ENCODE data around the gene KRTAP12-2.

The KRTAP12-2 gene

GRCh38 chr21:44650265-44650972 is 16.3 kb downstream of the KRTAP12-2 start:
- no peak overlapping the region for H2BK12ac ChIP-seq (ENCODE audit: low read length in 2 of 2)
- no peak overlapping the region for H3K9ac ChIP-seq (ENCODE audit: low read length)
- peaks cover 3 to 10% of the 10 kb centered on the region in 2 experiments for H3K27me3 ChIP-seq (ENCODE audit: control insufficient read depth in 1 of 2, insufficient read depth in 1 of 2, low read length in 2 of 2)
- H2BK15ac ChIP-seq (ENCODE audit: low read depth, poor library complexity, severe bottlenecking) = no peak overlapping the region
- H4K91ac ChIP-seq (ENCODE audit: low read length) = no peak overlapping the region
- H2BK5ac ChIP-seq (ENCODE audit: low read depth, low read length, poor library complexity, severe bottlenecking) = no peak overlapping the region
- H3K9me3 ChIP-seq (ENCODE audit: control insufficient read depth, low read length) = no peaks in the 10 kb centered on the region
- H3K4me3 ChIP-seq (ENCODE audit: insufficient read depth in 1 of 2, low read depth in 1 of 2, low read length in 2 of 2) = no peak overlapping the region
- WGBS = 87% methylated on average over 20 of the region's 20 CpGs
- no peak overlapping the region for H2BK120ac ChIP-seq (ENCODE audit: low read depth, low read length)
- H3K4me1 ChIP-seq (ENCODE audit: control insufficient read depth, insufficient read depth, low read depth, low read length) = peaks cover 2% of the 10 kb centered on the region
- H3K27ac ChIP-seq (ENCODE audit: low read length, poor library complexity, severe bottlenecking) = no peak overlapping the region
- no peak overlapping the region for H2AFZ ChIP-seq (ENCODE audit: low read depth, low read length)
- no peak overlapping the region for H2AK5ac ChIP-seq (ENCODE audit: low read length, severe bottlenecking)
- no peak overlapping the region for H3K4ac ChIP-seq (ENCODE audit: low read depth in 1 of 2, low read length in 2 of 2)
- H3K79me1 ChIP-seq (replicated peaks; ENCODE audit: low read length, poor library complexity, severe bottlenecking) = no peaks in the 10 kb centered on the region
- H3K4me2 ChIP-seq (ENCODE audit: low read length, poor library complexity, severe bottlenecking) = no peak overlapping the region
- H3K18ac ChIP-seq (ENCODE audit: low read depth in 1 of 2, low read length in 2 of 2) = no peak overlapping the region
- no peaks in the 10 kb centered on the region for H3K36me3 ChIP-seq (ENCODE audit: control insufficient read depth in 1 of 2, insufficient read depth in 2 of 2, low read depth in 1 of 2, low read length in 2 of 2)
- no peak overlapping the region for H3K23ac ChIP-seq (ENCODE audit: low read length in 2 of 2)
- H4K8ac ChIP-seq (ENCODE audit: low read length) = no peak overlapping the region
- no peak for DNase-seq
- no peak overlapping the region for H3K14ac ChIP-seq (ENCODE audit: low read length in 2 of 2)

- Histone ChIP-seq H4K8ac (ENCODE audit: low read length) (no peak overlapping the region), H3K27me3 (ENCODE audit: control insufficient read depth in 1 of 2, insufficient read depth in 1 of 2, low read length in 2 of 2) (peaks cover 3 to 10% of the 10 kb centered on the region in 2 experiments), H3K4me1 (ENCODE audit: control insufficient read depth, insufficient read depth, low read depth, low read length) (peaks cover 2% of the 10 kb centered on the region), H3K23ac (ENCODE audit: low read length in 2 of 2) (no peak overlapping the region), H2BK5ac (ENCODE audit: low read depth, low read length, poor library complexity, severe bottlenecking) (no peak overlapping the region), H3K79me1 (replicated peaks; ENCODE audit: low read length, poor library complexity, severe bottlenecking) (no peaks in the 10 kb centered on the region), H3K27ac (ENCODE audit: low read length, poor library complexity, severe bottlenecking) (no peak overlapping the region), H3K4ac (ENCODE audit: low read depth in 1 of 2, low read length in 2 of 2) (no peak overlapping the region), H2BK15ac (ENCODE audit: low read depth, poor library complexity, severe bottlenecking) (no peak overlapping the region), H2BK120ac (ENCODE audit: low read depth, low read length) (no peak overlapping the region), H3K4me2 (ENCODE audit: low read length, poor library complexity, severe bottlenecking) (no peak overlapping the region), H2BK12ac (ENCODE audit: low read length in 2 of 2) (no peak overlapping the region), H3K4me3 (ENCODE audit: insufficient read depth in 1 of 2, low read depth in 1 of 2, low read length in 2 of 2) (no peak overlapping the region), H3K9me3 (ENCODE audit: control insufficient read depth, low read length) (peaks cover 6% of the 10 kb centered on the region), H2AFZ (ENCODE audit: low read depth, low read length) (no peak overlapping the region), H2AK5ac (ENCODE audit: low read length, severe bottlenecking) (no peak overlapping the region), H3K9ac (ENCODE audit: low read length) (no peak overlapping the region), H4K91ac (ENCODE audit: low read length) (no peak overlapping the region), H3K36me3 (ENCODE audit: control insufficient read depth in 1 of 2, insufficient read depth in 2 of 2, low read depth in 1 of 2, low read length in 2 of 2) (no peaks in the 10 kb centered on the region), H3K18ac (ENCODE audit: low read depth in 1 of 2, low read length in 2 of 2) (no peak overlapping the region), H3K14ac (ENCODE audit: low read length in 2 of 2) (no peak overlapping the region)
- DNase-seq = no peak
- 86% methylated on average over 18 of the region's 18 CpGs for WGBS
Measured at GRCh38 chr21:44649521-44650100, 17.1 kb downstream of the KRTAP12-2 start.

DNA sequence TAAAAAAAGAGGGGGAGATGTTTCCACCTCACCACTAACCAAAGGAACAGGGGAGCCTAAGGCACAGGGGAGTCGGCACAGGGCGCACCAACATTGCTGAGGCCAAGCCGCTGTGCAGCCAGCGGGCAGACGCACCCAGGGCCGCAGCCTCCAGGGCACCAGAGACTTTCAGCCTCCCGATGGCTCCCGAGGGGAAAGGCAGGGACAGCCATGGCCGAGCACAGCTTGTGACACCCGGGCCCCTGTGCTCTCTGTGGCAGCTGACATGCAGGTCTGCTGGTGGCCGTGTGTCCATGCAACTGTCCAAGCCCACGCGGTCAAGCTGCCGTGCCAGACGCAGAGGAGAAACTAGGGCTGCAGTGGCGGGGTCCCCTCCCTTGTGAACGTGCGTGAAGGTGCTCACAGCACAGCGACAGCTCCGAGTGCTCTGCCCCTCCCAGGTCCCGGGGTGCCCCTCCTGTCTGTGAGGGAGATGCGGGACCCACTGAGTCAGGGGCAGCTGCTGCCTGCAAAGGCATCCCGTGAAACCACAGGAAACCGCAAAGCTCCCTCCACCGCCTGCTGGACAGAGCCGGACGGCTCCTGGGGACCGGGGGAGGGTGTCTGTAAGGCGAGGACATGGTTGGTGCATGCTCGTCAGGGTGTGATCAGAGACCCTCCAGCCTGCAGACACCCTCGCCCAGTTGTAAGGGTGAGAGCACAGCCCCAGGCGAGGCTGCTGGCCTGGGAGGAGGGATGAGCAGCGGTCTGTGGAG is 18.0 kb downstream of the KRTAP12-2 start:
- no peak overlapping the region for H3K27ac ChIP-seq (ENCODE audit: low read length, poor library complexity, severe bottlenecking)
- no peak for DNase-seq
- no peaks in the 10 kb centered on the region for H3K79me1 ChIP-seq (replicated peaks; ENCODE audit: low read length, poor library complexity, severe bottlenecking)
- no peak overlapping the region for H2BK15ac ChIP-seq (ENCODE audit: low read depth, poor library complexity, severe bottlenecking)
- peaks cover 3 to 10% of the 10 kb centered on the region in 2 experiments for H3K27me3 ChIP-seq (ENCODE audit: control insufficient read depth in 1 of 2, insufficient read depth in 1 of 2, low read length in 2 of 2)
- 90% methylated on average over 33 of the region's 33 CpGs for WGBS
- H3K18ac ChIP-seq (ENCODE audit: low read depth in 1 of 2, low read length in 2 of 2) = no peak overlapping the region
- no peaks in the 10 kb centered on the region for H3K4me1 ChIP-seq (ENCODE audit: control insufficient read depth, insufficient read depth, low read depth, low read length)
- no peak overlapping the region for H2AK5ac ChIP-seq (ENCODE audit: low read length, severe bottlenecking)
- H2AFZ ChIP-seq (ENCODE audit: low read depth, low read length) = no peak overlapping the region
- H3K4ac ChIP-seq (ENCODE audit: low read depth in 1 of 2, low read length in 2 of 2) = no peak overlapping the region
- no peak overlapping the region for H3K9ac ChIP-seq (ENCODE audit: low read length)
- peaks cover 15% of the 10 kb centered on the region for H3K9me3 ChIP-seq (ENCODE audit: control insufficient read depth, low read length)
- no peaks in the 10 kb centered on the region for H3K36me3 ChIP-seq (ENCODE audit: control insufficient read depth in 1 of 2, insufficient read depth in 2 of 2, low read depth in 1 of 2, low read length in 2 of 2)
- no peak overlapping the region for H2BK120ac ChIP-seq (ENCODE audit: low read depth, low read length)
- H3K23ac ChIP-seq (ENCODE audit: low read length in 2 of 2) = no peak overlapping the region
- no peak overlapping the region for H3K4me2 ChIP-seq (ENCODE audit: low read length, poor library complexity, severe bottlenecking)
- no peak overlapping the region for H4K91ac ChIP-seq (ENCODE audit: low read length)
- H2BK12ac ChIP-seq (ENCODE audit: low read length in 2 of 2) = no peak overlapping the region
- H3K14ac ChIP-seq (ENCODE audit: low read length in 2 of 2) = no peak overlapping the region
- H3K4me3 ChIP-seq (ENCODE audit: insufficient read depth in 1 of 2, low read depth in 1 of 2, low read length in 2 of 2) = no peak overlapping the region
- H4K8ac ChIP-seq (ENCODE audit: low read length) = no peak overlapping the region
- no peak overlapping the region for H2BK5ac ChIP-seq (ENCODE audit: low read depth, low read length, poor library complexity, severe bottlenecking)

- Histone ChIP-seq H2AFZ (ENCODE audit: low read depth, low read length) (no peak overlapping the region), H2BK15ac (ENCODE audit: low read depth, poor library complexity, severe bottlenecking) (no peak overlapping the region), H3K23ac (ENCODE audit: low read length in 2 of 2) (no peak overlapping the region), H3K4me1 (ENCODE audit: control insufficient read depth, insufficient read depth, low read depth, low read length) (no peaks in the 10 kb centered on the region), H3K9me3 (ENCODE audit: control insufficient read depth, low read length) (peaks cover 26% of the 10 kb centered on the region), H3K4ac (ENCODE audit: low read depth in 1 of 2, low read length in 2 of 2) (no peak overlapping the region), H2BK12ac (ENCODE audit: low read length in 2 of 2) (no peak overlapping the region), H3K4me3 (ENCODE audit: insufficient read depth in 1 of 2, low read depth in 1 of 2, low read length in 2 of 2) (no peak overlapping the region), H3K27me3 (ENCODE audit: control insufficient read depth in 1 of 2, insufficient read depth in 1 of 2, low read length in 2 of 2) (peaks cover 3 to 10% of the 10 kb centered on the region in 2 experiments), H3K4me2 (ENCODE audit: low read length, poor library complexity, severe bottlenecking) (no peak overlapping the region), H2AK5ac (ENCODE audit: low read length, severe bottlenecking) (no peak overlapping the region), H3K14ac (ENCODE audit: low read length in 2 of 2) (no peak overlapping the region), H3K79me1 (replicated peaks; ENCODE audit: low read length, poor library complexity, severe bottlenecking) (no peaks in the 10 kb centered on the region), H3K9ac (ENCODE audit: low read length) (no peak overlapping the region), H3K18ac (ENCODE audit: low read depth in 1 of 2, low read length in 2 of 2) (no peak overlapping the region), H2BK5ac (ENCODE audit: low read depth, low read length, poor library complexity, severe bottlenecking) (no peak overlapping the region), H3K27ac (ENCODE audit: low read length, poor library complexity, severe bottlenecking) (no peak overlapping the region), H2BK120ac (ENCODE audit: low read depth, low read length) (no peak overlapping the region), H4K8ac (ENCODE audit: low read length) (no peak overlapping the region), H3K36me3 (ENCODE audit: control insufficient read depth in 1 of 2, insufficient read depth in 2 of 2, low read depth in 1 of 2, low read length in 2 of 2) (no peaks in the 10 kb centered on the region), H4K91ac (ENCODE audit: low read length) (no peak overlapping the region)
- 57% methylated on average over 8 of the region's 8 CpGs for WGBS
- DNase-seq = no peak
Measured at GRCh38 chr21:44647222-44647552, 19.5 kb downstream of the KRTAP12-2 start.
